NOMO-1 treated with DMSO at 0.1 percent for 48 hours (cell line): ENCODE data around the gene ADRA2B.
"Not testable (repeated sequence)": the region's sequence is repeated elsewhere in the genome, so short reads cannot be mapped to it uniquely, and the experiment has no call there.

Experiments
- DNase-seq: peaks from one replicate; lab custom pipeline; 2025; ENCODE audit not compliant: unreplicated experiment; lab: John Stamatoyannopoulos, UW

Gene ADRA2B

DNA sequence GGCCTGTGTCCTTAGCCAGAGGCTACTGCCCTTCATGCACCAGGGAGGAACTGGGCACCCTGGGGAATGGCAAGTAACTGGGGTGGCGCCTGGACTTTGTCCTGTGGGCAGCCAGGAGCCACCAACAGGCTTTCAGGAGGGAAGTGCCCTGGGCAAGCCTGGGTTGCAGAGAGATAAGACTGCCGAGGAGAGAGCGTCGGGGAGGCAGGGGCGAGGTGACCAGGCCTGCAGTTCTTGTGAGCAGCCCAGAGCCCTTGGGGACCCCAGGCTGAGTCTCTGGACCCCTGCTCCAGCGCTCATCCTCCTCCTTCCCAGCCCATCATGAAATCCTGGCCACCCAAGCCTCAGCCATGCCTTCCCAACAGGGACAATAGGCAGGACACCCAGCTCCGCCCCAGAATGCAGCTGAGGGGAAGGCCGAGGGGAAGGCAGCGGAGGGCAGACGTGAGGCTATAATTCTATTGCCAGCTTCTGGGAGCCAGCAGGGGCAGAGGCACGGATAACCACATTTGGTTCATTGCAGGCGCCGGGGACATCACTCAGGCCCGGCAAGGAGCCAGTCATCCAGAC is 25.1 kb downstream of the ADRA2B start:
- DNase-seq: no peak

DNA sequence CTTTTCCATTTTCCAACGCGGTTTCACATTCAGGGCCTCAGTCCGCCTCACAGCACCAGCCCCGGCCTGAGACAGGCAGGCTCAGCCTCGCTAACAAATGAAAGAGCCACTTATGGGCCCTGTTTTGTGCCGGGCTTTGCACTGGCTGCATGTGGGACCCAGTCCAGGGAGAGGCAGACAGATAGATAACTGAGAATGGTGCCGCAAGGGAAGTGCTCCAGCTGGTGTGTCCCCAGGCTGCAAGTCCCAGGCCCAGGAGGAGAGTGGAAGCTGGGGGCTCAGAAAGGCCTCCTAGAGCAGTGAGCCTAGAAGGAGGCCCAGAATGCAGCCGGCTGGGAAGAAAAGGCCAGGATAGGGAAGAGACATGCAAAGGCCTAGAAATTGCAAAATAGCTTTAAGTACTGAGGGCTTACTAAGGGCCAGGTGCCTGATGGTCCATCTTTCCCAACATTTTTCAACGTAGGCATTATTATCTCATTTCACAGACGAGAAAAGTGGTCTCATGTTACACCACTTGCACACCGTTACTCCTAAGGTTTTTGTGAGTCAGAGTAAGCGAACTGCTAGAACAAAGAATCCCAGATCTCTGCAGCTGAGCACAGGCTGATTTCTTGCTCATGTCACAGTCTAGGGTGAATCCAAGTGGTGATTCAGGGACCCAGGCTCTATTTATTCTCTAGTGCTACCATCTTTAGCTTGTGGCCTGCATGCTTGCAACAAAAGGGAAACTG is 26.0 kb downstream of the ADRA2B start:
- DNase-seq: no peak

DNA sequence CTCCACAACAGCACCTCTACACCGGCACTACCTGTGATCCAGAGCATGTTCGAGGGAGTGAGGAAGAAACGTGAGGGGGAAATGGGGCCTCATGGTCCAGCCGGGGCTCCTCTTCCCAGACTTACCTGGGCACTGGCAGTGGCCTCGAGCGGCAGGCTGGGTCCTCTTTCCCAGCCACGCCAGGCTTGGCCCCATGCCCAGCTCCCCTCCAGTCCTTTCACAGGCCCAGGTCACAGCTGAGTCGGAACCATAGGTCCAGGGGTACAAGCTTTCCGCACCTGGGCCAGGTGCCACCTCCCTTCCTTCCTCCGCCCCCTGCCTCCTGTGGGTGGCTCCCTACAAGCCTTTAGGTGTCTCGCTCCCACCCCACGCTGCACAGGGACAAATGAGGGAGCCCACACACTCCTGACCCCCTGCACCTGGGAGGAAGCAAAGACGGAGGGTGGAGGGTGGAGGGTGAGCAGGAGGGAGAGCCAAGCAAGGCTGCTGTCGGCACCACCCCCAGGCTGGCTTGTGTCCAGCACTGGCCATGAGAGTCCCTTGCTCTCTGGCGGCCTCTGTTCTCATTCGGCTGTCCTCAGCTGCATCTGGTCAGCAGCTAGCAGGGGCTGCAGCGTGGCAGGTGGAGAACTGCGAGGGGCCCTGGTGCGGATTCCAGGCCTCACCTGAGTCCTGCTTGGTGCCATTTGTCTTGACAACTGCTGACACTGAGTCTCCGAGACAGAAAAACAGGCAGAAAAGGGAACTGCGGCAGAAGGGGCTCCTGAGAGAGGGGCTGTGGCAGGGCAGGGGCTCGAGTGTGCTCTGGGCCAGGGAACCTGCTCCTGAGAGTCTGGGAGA is 26.8 kb downstream of the ADRA2B start:
- no peak for DNase-seq

DNA sequence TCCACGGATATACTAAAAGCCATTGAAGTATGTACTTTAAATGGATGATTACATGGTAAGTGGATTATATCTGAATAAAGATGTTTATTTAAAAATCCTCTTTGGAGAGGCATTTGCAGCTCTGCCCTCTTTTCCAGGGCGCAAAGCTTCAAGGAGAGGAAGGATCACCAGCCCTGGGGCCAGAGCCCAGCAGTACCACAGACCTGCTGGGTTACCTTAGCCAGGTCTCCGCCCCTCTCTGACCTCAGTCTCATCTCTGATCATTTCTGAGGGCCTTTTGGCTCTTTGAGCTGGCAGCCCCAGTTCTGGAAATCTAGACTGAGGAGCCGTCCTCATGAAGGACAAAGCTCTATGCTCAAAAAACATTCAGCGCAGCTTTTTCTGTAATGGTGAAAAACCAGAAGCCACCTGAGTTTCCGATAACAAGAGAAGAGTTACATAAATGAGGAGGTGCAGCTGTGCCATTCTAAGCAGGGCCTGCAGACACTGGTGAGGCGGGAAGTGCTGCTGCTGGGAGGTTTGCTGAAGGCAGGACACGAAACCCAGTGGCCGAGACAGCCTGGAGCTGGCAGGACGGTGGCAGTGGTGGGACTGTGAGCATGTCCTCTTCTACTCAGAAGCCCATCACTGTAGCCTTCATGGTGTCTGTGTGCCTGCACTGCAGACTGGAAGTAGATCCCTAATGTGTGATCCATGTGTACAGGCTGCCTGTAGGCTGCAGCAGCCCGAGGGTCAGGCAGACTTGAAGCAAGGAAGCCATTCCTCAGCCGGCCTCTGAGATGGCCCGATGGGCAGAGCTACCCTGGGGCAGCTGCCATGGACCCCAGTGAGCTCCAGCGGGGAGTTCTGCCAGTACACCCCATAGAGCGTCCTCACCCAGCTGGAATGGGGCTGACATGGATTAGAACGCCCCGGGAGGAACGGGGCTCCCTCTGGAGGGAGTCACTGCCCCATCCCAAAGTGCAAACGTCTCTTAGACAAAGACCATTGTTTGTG is 27.7 kb downstream of the ADRA2B start:
- no peak for DNase-seq

DNA sequence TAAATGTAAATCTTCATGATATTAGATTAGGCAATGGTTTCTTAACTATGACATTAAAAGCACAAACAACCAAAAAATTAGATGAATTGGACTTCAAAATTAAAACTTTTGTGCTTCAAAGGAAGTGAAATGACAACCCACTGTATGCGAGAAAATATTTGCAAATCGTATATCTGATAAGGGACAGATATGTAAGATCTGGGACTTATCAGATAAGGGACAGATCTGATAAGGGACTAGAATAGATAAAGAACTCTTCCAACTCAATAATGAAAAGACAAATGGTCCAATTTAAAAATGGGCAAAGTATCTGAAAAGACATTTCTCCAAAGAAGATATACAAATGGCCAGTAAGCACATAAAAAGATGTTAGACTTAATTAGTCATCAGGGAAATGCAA is 29.2 kb downstream of the ADRA2B start:
- no peak for DNase-seq

DNA sequence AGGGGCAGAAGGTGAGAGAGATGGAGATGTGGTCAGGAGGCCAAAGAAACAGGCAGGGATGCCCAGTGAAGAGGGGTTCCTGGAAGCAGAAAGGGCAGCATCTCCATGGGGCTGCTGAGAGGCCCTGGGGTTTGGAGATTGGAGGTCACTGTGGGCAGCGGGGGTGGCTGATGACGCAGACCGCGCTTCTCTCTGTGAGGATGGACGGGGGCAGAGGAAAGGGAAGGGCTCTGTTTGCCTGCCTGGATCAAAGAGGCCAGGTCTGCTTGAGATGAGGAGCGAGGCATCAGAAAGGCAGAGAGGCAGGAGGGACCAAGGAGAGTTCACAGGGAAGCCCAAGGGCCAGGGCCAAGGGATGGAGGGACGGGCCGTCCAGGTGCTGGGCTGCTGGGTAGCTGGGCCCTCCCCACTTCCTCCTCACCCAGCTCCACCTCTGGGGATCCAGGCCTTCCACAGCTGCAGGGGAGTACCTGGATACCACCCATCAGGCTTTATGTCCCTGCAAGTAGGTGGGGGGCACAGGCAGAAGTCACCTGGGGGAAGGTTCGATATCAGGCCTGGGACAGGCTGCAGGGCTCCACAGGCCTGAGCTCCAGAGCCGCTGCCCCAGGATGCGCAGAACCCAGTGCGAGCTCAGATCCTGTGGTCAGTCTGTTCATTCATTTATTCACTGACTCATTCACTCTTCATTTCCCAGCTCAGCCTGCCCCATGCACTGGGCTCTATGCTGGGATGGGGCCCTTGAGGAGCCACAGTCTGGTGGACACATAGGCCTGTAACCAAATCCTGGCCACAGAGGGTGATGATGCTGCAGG is 30.6 kb downstream of the ADRA2B start:
- no peak for DNase-seq

DNA sequence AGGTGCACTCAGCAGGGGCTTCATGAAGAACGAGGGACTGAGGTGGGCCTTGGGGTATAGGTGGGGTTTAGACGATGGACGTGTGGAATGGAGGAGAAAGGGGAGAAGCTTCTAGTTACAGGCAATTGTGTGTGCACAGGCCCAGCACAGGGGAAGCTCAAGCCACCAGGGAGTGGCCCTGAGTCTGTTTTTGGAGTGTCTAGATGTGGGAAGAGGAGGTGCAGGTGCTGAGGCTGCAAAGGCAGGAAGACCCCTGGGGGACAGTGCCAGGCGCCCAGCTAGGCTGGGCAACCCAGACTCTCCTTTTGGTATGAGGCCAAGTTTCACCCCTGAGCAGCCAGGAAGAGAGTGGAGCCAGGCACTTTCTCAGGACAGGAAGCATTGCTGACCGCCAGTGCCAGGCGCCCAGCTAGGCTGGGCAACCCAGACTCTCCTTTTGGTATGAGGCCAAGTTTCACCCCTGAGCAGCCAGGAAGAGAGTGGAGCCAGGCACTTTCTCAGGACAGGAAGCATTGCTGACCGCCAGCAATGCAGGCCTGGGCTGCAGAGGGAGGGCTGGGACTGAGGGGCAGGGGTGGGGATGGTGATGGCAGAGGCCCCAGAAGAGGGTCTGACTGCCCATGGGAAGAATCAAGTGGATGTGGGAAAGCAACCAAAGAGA is 31.4 kb downstream of the ADRA2B start:
- not testable (repeated sequence) for DNase-seq

DNA sequence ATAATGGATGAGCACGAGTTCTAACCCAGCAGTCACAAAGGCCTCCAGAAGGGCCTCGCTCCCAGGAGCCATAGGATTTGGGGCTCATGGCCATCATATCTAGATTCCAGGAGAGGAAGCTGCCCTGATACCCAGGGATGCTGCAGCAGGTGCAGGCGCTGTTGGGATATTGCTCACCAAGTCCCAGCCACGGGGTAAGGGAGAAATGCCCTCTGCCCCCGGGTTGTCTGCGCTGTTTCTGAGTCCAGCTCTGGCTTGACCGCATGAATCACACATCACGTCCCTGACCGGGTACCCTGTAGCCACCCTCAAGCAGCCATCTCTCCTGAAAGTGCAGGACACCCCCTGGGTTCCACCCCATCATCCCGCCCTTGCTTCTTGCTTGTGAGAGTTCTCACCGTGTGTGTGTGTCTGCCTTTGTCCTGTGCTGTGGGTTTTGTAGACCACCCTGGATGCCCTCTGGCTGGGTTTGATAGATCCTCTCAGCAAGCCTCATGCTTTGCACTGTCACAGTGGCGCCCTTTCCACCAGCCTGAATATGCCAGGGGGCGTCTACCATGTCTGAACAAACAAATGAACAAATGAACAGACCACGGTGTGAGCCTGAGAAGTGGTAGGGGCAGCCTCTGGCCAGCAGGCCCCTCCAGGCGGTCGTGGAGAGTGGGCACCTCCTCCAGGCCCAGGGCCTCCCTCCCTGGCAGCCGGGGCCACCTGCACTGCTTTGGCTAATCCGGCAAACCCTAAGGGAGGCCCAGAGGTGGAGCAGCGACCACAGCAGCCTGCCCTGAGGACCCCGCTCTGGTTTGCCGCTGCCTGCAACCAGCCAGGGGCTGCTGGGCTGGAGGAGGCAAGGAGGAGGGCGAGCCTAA is 32.1 kb downstream of the ADRA2B start:
- no peak for DNase-seq

DNA sequence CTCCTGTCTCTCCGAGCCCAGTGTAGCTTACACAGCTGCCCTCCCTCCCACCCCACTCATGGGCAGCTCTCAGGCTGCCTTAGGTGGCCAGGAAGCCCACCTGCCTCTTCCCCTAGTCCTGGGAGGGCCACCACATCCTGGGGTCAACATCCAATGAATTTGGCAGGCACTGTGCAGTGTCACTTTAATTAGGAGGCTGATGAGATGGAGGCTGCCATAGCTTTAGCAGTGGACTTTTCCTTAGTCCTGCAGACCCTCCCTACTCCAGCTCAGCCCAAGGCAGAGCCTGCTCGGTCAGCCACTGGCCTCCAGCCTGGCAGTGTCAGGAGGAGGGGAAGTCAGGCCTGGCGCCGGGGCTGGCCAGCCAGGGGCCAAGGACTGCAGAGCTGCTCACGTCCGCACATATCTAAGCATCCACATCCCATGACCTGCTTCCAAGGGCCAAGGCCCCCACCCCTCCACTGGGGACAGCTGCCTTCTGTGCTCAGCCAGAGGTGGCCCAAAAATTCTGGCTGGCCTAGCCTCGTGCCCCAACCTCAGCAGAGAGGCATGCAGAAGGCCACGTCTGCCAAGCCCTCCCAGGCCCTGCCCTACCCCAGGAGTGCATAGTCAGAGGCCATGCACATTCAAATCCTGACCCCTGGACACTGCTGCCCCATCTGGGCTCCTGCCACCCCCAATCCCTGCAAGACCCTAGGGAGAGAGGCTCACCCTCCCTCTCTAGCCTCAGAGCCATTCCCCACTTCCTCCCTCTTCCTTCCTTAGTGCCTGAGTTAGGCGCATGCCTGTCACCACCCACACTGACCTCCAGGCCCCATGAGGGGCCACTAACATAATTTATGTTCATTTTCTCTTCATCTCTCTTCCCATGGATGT is 33.1 kb downstream of the ADRA2B start:
- no peak for DNase-seq

DNA sequence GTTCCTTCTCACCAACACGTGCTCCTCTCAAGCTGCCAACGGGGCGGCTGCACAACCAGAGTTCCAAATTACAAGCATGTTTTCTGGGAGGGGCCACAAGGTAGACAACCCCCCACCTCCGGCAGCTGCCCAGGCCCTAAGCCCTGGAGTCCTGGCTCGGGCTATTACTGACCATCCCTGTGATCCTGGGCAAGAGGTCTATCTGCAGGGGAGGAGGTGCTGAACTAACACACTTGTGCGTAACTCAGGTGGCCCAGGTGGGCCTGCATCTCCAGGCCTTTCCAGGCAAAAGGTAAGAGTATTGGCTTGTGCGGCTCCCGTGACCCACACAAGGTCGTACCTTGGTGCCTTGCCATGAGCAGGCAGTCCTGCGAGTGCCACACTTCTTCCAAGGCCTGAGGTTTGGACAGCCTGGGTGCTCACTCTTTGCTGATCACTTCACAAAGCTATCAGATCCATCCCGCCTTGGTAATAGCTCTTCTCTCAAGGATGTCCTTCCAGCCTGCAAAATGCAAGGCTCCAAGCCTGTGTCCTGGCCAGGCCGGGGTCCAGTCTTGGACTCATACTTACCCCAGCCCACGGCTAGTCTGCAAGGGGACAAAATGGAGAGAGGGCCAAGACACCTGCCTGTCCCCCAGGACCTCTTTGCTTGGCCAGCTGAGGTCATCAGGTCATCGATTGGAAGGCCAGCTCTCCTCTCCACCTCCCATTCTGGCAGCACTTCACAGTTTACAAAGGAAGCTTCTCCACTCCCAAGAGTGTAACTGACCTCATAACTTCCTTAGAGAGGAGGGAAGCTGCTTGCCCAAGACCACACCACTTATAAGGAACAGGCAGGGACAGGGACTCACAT is 33.9 kb downstream of the ADRA2B start:
- DNase-seq: no peak

DNA sequence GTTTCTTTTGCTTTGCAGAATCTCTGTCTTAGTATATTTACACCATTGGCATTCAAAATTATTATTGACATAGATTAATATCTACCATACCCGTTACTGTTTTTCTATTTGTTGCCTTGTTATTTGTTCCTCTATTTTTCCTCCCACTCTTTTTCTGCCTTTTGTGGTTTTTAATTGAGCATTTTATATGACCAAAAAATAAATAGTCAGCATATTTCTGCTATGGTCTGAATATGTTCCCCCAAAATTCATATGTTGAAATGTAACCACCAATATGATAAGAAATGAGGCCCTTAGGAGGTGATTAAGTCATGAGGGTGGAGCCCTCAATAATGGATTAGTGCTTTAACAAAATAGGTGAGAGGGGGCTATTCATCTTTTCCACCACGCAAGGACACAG is 35.3 kb downstream of the ADRA2B start:
- no peak for DNase-seq

DNA sequence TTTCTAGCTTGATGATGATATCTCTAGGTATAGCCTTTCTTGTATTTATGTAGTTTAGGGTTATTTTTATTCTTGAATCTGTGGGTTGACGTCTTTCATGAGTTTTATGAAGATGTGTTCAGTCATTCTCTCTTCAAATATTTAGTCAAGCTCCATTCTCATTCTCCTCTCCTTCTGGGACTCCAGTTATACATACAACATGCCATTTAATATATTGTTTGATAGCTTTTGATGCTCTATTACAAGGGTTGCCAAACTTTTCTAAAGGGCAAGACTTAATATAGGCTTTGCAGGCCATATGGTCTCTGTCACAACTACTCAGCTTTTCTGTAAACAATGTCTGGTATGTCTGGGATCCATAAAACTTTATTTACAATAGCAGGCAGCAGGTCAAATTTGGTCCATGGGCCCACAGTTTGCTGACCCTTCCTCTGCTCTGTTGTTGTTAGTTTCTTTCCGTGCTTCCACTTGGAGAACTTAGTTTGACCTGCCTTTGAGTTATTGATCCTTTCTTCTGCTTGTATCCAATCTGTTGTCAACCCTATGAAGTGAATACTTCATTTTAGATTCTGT is 41.1 kb downstream of the ADRA2B start:
- no peak for DNase-seq

DNA sequence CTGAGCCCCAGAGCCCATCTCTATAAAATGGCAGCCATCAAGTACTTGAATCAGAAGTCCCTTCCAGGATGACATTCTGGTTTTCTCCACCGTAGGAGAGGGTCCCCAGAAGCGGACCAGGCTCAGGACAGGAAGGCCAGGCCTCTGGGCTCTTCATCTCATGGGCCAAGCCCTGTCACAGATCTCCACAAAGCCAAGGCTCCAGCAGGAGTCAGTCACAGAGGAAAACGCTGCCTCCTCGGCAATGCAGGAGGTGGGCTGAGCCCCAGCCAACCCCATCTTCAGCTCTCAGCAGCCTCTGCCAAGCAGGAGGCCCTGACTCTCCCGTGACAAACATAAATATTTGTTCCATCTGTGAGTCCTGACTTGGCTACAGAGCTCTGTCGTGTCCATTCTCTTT is 42.2 kb downstream of the ADRA2B start:
- DNase-seq: no peak

DNA sequence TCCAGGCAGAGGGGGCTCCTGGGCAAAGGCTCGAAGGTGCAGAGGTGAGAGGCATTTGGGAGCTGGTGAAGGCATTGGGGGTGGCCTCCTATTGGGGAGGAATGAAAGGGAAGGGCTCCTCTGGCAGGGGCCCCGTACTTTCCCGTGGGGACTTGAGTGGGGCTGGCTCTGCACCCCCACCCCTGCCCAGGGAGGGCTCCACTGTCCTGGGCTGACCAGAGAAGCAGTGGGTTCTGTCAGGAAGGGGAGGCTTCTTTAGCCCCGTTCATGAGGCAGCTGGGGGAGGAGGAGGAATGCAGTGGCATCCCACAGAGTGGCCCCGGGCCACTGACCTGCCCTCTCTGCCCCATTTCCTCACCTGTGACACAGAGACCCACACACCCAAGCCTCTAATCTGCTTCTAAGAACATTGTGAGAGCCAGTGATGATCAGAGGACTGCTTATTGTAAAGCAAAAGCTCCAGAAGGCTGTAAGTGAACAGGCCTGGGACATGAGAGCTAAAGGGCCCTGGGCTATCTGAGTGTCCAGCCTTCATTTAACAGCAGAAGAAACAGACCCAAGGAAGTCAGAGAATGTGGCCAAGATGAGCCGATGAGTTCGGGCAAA is 43.1 kb downstream of the ADRA2B start:
- DNase-seq: no peak

DNA sequence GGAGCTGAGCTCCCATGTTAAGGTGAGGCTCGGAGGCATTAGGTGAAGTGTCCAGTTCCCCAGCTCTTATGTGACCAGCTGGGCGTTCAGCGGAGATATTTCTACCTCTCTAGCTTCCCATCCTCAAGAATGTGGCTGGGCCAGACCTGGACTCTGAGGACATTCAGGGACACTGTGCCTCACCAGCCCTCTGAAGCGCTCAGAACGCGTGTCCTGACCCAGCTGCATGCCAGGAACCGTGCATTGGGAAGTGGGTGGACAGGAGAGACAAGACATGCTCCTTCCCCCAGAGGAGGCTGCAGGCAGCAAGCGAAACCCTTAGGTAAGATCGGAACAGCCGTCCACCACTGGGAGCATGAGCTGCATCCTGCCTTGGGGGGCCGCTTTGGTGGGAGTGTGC is 43.6 kb downstream of the ADRA2B start:
- DNase-seq: no peak

DNA sequence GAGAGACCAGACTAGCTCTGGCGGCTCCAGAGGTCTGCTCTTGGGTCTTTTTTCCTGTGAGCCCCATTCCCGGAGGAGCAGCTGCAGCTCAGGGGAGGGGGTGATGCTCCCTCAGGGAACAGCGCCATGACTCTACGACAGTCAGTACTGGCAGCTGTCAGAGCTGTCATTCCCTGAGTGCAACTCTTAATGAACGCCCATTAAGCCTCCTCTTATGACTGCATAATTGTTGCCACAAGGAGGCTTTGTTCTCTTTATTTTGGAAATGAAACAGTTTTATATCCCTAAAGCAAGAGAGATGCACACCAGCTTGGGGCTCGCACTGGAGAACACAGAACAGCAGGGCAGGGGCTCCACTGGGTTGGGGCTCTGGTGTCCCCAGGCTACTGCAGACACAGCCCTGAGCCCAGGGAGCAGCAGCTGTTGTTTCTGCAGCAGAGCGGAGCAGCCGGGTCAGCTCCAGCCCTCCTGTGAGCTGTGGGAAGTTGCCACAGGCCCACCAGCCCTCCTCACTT is 44.3 kb downstream of the ADRA2B start:
- DNase-seq: not testable (repeated sequence)
